IPS-18c (cell line): ENCODE measurements around the gene ERC2.

Experiments
- H3K4me3 ChIP-seq: 2 replicates; pipeline ENCODE4 v1.7.0; 2013; ENCODE audit warnings: low read depth, mild to moderate bottlenecking, low read length, moderate library complexity; ENCODE audit not compliant: insufficient read depth
- H3K9me3 ChIP-seq: one replicate; pipeline ENCODE4 v1.6.1; 2013; ENCODE audit warnings: mild to moderate bottlenecking, low read length, moderate library complexity; ENCODE audit not compliant: control insufficient read depth, insufficient read depth

The ERC2 gene

DNA sequence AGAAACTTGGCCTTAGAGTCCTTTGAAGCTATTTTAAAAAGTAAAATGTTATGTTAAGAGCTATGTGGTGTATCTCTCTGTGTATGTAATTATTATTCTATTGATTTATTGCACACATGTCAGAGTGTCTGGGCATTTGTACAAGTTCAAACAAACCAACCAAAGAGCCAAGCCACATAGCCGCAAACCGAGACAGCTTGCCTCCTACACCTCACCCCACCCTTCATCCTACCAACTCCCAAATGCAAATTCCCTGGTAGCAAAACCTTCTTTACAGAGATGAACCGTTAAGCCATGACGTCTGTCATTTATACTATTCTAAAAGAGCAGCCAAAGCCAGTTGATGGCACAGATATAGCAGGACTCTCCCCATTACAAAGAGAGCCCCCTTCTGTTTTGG lies 332.3 kb downstream of the ERC2 start:
- H3K9me3 ChIP-seq = no peaks in the 10 kb centered on the region
- no peak overlapping the region for H3K4me3 ChIP-seq

DNA sequence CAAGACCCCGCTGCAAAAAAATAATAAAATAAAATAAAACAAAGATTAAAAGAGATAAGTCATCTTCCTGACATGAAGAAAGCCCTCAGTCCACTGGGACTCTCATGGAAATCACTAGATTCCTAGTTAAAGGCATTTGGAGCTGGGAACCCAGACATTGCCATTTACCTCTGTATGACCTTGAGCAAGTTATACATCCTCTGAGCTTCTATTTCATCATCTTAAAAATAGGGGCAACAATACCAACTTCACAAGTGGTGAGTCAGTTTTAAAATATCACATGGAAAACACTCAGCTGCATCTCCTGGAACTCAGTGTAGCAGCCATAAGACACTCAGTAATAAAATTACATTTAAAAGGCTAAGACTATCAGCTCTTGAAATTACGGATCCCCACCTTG lies 334.8 kb downstream of the ERC2 start:
- Histone ChIP-seq H3K9me3 (no peaks in the 10 kb centered on the region), H3K4me3 (no peak overlapping the region)

DNA sequence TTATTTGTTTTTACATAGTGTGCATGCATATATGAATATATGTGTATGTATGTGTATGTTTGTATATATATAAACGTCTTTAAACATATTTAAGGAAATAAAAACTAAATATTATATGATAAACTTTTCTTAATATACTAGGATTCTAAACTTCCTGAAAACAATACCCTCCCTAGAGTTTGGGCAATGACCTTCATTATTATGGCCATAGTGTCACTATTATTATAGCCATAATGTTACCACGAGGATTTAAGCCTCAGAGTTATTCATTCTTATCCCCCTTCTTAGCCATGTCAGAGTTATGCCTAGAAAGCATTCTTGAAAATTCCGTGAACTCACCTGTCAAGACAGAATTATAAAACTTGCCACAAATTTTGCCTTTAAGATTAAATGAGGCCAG lies 335.5 kb downstream of the ERC2 start:
- H3K4me3 ChIP-seq = no peak overlapping the region
- H3K9me3 ChIP-seq = no peaks in the 10 kb centered on the region

DNA sequence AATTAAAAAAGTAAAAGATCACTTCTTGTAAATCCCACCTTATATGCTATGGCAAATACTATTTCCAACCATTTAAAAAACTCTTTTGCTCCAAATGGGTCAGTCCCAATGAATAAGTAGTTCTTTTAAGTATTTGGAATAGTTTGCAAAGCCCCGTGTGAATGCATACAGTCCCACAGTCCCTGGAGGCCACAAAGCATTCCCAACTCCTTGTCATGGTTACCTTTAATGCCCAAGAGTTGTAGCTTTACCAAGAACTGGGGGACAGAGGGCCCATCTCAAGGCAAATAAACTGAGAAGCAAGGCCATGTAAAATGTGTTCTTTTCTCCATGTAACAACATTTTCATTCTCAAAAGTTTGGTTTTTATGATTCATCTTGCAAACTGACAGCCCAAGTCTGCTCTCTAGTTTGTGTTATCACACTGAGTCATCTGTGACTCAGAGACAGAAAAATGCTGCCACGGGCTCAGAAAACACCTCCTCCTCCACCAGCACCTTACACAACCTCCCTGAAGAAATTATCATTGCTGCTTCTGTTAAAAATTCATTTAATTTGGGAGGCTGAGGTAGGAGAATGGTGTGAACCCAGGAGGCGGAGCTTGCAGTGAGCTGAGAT lies 336.2 kb downstream of the ERC2 start:
- no peak overlapping the region for H3K4me3 ChIP-seq
- no peaks in the 10 kb centered on the region for H3K9me3 ChIP-seq

DNA sequence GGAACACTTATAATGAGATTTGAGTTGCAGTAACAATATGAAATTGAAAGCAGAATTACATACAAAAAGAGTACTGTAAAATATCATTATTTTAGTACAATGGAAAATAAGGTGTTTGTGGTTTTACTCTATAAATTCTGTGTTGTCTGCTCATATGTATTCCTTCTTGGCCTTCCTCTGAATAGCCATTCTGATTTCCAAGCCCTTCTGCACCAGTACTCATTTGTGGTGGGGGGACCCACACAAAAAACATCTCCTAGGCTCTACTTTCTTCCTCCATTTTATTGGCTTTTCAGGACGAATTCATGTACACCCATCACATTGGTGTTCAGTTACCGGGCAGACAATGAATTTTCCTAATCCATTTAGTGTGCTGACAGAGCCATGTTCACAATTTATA lies 338.2 kb downstream of the ERC2 start:
- Histone ChIP-seq H3K4me3 (no peak overlapping the region), H3K9me3 (no peaks in the 10 kb centered on the region)

DNA sequence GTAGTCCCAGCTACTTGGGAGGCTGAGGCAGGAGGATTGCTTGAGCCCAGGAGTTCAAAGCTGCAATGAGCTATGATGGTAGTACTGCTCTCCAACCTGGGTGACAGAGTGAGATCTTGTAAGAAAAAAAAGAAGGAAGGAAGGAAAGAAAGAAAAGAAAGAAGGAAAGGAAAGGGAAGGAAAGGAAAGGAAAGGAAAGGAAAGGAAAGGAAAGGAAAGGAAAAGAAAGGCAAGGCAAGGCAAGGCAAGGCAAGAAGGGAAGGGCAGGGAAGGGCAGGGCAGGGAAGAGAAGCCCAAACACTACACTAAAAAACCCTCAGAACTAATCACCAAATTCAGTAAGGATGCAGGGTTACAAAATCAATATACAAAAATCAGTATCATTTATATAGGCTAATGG lies 341.6 kb downstream of the ERC2 start:
- Histone ChIP-seq H3K4me3 (no peak overlapping the region), H3K9me3 (no peaks in the 10 kb centered on the region)

DNA sequence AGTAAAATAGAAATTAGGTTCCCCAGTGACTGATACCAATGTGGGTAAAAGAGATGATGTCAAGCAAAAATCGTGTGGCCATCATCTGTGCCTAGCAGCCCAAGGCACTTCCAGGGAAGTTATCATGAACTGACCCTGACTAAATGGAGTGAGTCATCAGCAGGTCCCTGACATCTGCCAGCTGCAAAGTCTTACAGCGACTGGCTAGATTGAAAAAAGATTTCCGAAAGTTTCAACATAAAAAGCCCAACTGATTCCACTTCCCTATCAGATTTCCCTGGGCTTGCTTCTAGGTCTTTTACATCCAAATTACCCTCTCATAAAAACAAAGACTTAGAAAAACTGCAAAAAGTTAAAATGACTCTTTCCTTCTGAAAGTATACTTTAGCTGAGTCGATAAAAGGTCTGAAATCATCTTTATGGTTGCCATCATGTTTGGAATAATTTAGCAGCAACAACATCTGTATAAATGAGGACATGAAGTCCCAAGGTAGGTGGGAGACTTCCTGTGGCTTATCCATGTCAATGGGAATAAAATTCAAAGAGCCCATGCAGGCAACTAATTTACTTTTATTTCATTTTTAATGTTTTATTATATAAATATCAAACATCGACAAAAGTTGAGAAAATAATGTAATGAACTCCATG lies 342.8 kb downstream of the ERC2 start:
- Histone ChIP-seq H3K4me3 (no peak overlapping the region), H3K9me3 (no peaks in the 10 kb centered on the region)

DNA sequence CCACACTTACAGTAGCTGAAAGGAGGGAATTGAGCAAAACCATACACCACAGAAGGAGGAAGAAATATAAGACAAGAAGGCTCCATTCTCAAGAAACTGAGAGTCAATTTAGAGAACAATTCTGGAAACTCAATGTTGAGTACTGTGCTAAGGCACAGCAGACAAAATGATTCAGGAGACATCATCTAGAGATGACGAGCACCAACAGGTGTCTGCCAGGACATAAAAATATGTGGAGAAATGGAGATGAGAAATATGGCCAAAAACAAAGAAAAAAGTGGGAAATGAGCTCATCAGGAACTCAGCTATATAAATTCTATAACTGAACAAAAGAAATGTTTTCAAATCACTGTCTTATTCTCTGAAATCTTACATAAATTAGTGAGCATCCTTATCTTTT lies 343.7 kb downstream of the ERC2 start:
- no peaks in the 10 kb centered on the region for H3K9me3 ChIP-seq

DNA sequence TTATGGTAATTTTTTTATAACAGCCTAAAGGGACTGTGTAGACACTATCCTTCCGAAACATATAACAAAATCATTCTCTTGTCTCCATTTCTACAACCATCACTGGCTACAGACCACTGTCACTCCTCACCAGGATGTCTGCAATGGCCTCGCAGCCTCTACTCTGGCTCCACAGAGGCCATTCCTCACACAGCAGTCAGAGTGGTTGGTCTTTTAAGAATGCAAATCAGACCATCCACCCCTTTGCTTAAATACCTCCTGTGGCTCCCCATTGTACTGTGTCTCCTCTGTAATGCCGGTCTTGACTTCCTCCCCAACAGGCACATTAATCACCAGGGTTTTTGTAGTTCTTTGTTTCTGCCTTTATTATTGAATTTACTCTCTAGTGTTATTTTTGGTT lies 344.8 kb downstream of the ERC2 start:
- no peaks in the 10 kb centered on the region for H3K9me3 ChIP-seq
- H3K4me3 ChIP-seq = no peak overlapping the region

More for the DNA sequence above, 343.7 kb downstream of the ERC2 start:
- no peak overlapping the region for H3K4me3 ChIP-seq

DNA sequence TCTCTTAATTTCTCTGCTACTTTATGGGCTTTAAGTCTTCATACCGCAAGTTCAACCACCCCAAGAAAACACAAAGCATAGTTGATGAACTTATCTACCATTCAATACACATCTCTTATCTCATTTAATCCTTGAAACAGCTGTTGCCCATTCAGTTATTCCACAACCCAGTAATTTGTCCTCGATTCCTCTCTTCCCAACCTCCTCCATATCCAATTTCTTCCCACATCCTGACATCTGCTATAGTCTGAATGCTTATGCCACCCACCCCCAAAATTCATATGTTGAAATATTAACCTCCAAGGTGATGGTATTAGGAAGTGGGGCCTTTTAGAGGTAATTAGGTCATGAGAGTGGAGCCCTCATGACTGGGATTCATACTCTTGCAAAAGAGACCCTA lies 345.4 kb downstream of the ERC2 start:
- Histone ChIP-seq H3K9me3 (no peaks in the 10 kb centered on the region), H3K4me3 (no peak overlapping the region)

DNA sequence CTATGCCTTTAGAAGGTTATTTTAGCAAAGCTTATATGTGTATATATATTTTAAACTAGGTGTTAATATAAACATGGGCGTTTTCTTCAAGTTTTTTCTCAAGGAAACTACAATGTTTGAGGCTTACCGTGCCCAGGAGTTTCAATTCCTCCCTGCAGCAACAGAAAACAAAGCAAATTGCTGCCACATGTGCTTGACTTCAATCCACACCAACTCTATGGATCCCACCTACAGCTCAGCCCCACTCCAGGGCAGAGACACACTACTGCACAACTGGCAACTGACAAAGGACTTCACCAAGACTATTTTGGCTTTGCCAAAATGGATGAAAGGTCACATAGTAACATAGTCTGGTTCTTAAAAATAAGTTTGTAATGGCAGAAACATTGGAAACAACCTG lies 346.6 kb downstream of the ERC2 start:
- H3K9me3 ChIP-seq = no peaks in the 10 kb centered on the region
- H3K4me3 ChIP-seq = no peak overlapping the region

DNA sequence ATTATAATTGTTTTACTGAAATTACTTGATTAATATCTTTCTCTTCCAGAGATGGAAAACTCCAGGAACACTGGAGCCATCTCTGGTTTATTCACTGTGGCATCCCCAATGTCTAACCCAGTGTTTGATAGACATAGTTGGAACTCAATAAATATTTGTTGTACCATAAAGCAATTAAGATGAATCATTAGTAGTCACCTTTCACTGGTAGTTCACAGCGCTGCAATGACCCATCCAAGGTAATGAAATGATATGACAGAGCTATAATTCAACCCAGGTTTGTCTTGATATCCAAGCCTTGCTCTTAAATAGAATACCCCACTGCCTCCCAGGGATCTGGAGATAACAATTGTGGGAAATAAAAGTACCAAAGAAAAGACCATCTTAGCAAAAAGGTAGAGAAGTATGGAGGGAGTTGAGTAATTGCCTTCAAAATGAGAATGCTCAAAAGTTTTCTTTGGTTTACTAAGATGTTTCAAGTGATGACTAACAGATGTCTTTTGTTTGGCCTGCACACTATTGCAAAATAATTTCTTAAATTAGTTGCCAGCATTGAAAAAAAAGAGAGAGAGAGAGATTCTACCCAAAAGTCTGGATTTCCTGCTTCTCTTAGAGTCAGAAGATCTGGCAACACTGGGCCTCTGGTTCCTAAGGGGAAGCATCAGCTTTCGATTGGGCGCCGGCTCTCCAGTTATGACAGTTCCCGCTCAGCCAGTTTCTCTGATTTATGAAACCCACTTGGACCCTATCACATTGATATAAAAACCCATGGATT lies 348.5 kb downstream of the ERC2 start:
- Histone ChIP-seq H3K4me3 (no peak overlapping the region), H3K9me3 (no peaks in the 10 kb centered on the region)

DNA sequence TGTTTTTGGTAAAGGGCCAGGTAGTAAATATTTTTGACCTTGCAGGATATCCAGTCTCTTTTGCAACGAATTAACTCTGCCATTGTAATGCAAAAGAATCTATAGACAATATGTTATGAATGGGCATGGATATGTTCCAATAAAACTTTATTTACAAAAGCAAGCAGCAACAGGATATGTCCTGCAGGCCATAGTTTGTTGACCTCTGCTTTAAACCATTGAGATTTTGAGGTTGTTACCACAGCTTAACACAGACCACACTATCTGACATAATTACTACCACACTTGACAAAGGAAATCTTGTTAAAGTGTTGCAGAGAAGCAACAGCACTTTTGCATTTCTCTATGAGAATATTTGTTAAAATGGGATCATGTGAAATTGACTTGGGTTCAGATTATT lies 349.3 kb downstream of the ERC2 start:
- no peak overlapping the region for H3K4me3 ChIP-seq
- no peaks in the 10 kb centered on the region for H3K9me3 ChIP-seq

DNA sequence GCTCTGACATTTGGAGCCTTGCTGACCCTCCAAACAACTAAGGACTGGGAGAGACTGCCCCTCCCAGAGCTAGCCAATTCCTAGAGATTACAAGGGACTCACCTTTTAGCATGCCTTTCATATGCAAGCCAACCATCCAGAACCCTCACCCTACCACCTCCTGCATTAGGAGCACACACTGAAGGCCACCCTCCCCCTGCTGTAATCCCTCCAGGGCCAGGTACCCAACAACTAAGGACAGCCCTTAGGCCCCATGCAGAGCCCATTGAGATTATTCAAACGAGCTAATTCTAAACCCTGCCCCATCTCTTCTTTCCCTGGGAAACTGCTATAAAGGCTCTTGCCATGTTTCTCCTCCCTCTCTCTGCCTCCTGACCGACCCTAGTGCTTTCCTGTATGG lies 352.6 kb downstream of the ERC2 start:
- Histone ChIP-seq H3K4me3 (no peak overlapping the region), H3K9me3 (no peaks in the 10 kb centered on the region)

DNA sequence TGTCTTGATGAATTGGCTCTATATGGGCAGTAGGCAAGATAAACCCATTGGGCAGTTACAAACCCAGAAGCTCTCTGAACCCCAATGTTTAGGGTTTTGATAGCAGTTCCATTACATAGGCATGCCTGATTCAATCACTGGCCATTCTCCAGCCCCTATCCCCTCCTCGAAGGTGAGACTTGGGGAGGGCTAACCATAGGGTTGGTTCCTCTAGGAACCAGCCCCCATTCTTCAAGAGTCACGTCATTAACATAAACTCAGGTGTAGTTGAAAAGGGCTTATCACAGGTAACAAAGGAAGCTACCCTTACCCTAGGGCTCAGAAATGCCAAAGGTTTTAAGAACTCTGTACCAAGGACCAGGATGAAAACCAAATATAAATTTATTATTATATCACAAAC lies 353.1 kb downstream of the ERC2 start:
- H3K4me3 ChIP-seq = no peak overlapping the region
- H3K9me3 ChIP-seq = no peaks in the 10 kb centered on the region

DNA sequence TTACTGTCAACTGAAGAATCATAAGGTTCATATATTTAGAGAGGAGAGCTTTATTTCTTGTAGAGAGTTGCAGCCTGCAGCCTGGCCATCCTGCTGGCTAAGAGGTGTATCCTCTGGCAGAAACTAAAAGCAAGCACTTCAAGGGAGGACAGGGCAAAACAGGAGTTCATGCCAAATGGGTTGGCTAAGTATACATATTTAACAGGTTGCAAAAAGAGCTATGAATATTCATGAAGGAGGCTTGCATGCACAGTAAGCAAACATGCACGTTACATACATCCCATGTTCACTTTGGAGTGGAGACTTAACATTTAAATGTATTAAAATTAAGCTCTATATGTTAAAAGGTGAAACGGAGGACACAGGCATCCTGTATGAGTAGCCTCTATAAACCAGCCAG lies 354.4 kb downstream of the ERC2 start:
- Histone ChIP-seq H3K9me3 (no peaks in the 10 kb centered on the region), H3K4me3 (no peak overlapping the region)

DNA sequence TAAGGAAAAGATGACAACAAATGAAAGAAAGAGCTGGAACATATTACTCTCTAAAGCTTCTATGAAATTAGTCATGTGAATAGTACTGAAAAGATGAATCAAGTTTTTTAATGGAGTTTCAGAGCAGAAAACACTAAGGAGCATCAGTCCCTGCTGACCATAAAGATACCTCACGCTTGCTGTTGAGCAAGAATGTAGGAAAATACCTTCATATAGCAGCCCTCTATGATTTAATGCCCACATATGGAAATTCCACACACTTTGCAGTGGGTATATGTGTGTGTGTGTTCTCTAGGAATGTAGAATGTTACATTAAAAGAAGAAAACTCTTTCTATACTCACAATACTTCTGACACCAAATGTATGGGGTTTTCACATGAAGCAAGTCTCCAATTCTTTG lies 355.0 kb downstream of the ERC2 start:
- no peaks in the 10 kb centered on the region for H3K9me3 ChIP-seq

DNA sequence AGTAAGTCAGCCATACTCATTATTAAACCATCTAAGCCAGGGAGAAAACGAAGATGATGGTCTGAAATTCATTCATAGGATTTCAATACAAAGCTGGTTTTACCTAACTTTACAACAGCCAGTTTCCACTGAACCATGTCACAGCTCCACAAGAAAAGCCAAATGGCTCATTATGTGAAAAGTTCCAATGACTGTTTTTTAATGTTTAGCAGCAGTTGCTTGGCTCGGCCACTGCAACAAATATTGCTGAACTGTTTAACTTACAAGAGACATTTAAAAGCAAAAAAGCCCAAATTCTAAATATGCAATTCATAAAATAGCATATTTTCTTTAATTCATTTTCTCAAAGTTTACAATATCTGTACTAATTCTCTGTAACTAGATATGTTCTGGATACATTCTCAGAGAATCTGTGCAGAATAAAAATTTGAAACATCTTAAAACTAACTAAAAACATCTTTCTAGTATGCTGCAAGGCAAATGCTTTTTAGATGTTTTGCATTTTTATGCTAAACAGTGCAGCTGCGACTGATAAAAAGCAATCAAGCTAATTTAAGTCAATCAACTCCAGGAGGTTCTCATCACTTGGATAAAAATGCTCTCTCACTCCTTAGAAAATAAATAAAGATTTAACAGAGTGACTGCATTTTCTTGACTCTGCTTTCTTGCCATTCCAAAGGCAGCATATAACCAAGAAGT lies 356.5 kb downstream of the ERC2 start:
- H3K9me3 ChIP-seq = no peaks in the 10 kb centered on the region
- no peak overlapping the region for H3K4me3 ChIP-seq

More for the DNA sequence above, 355.0 kb downstream of the ERC2 start:
- H3K4me3 ChIP-seq = no peak overlapping the region
